ENCODE measurements around the gene GPR15. TPM values are rescaled to one million over a fixed set of nuclear protein-coding genes. Genes with fewer than 3 reads are reported as not detected.

GPR15 gene
- total RNA-seq, 4 donors from 2014 or later, result not detected

GRCh38 chr3:98536456-98537017, 4.8 kb downstream of the GPR15 start:
- 87% methylated on average over 6 of the region's 6 CpGs for WGBS

GRCh38 chr3:98540346-98540745, 8.6 kb downstream of the GPR15 start:
- H3K9me3 ChIP-seq, result no peaks in the 10 kb centered on the region
- WGBS, result 86% methylated on average over 3 of the region's 3 CpGs
- H3K4me1 ChIP-seq, result no peaks in the 10 kb centered on the region
- TF ChIP-seq EP300 (IDR thresholded peaks at IDR 0.05) (no peak), POLR2AphosphoS5 (IDR thresholded peaks at IDR 0.05) (no peak), POLR2A (IDR thresholded peaks at IDR 0.05) (no peak), CTCF (IDR thresholded peaks at IDR 0.05) (no peak)
- H3K27me3 ChIP-seq, result no peaks in the 10 kb centered on the region
- H3K27ac ChIP-seq, result no peak overlapping the region
- no peak for DNase-seq (ENCODE audit: low spot score in 2 of 2)
- H3K4me3 ChIP-seq, result no peak overlapping the region
- no peaks in the 10 kb centered on the region for H3K36me3 ChIP-seq

More at GRCh38 chr3:98536456-98537017, 4.8 kb downstream of the GPR15 start:
- no peak for TF ChIP-seq POLR2AphosphoS5 (IDR thresholded peaks at IDR 0.05)
- no peak for TF ChIP-seq CTCF (IDR thresholded peaks at IDR 0.05)
- Histone ChIP-seq H3K27ac (no peak overlapping the region), H3K4me1 (no peaks in the 10 kb centered on the region), H3K4me3 (no peak overlapping the region), H3K9me3 (no peaks in the 10 kb centered on the region), H3K27me3 (peaks cover 4% of the 10 kb centered on the region), H3K36me3 (no peaks in the 10 kb centered on the region)
- DNase-seq (ENCODE audit: low spot score in 2 of 2), result no peak

- no peak overlapping the region for H3K4me3 ChIP-seq
- DNase-seq (ENCODE audit: low spot score in 2 of 2), result no peak
- no peaks in the 10 kb centered on the region for H3K4me1 ChIP-seq
- H3K27me3 ChIP-seq, result no peaks in the 10 kb centered on the region
- TF ChIP-seq EP300 (IDR thresholded peaks at IDR 0.05) (no peak), CTCF (IDR thresholded peaks at IDR 0.05) (no peak), POLR2A (IDR thresholded peaks at IDR 0.05) (no peak), POLR2AphosphoS5 (IDR thresholded peaks at IDR 0.05) (no peak)
- H3K27ac ChIP-seq, result no peak overlapping the region
- WGBS, result 95% methylated on average over 1 of the region's 1 CpG
- H3K36me3 ChIP-seq, result no peaks in the 10 kb centered on the region
- no peaks in the 10 kb centered on the region for H3K9me3 ChIP-seq
Measured at GRCh38 chr3:98541695-98542094, 9.9 kb downstream of the GPR15 start.

GRCh38 chr3:98542623-98543022, 10.8 kb downstream of the GPR15 start:
- no peak overlapping the region for H3K4me3 ChIP-seq
- H3K27ac ChIP-seq, result no peak overlapping the region
- H3K9me3 ChIP-seq, result no peaks in the 10 kb centered on the region
- no peaks in the 10 kb centered on the region for H3K36me3 ChIP-seq
- no peaks in the 10 kb centered on the region for H3K27me3 ChIP-seq
- WGBS, result 100% methylated on average over 1 of the region's 1 CpG
- no peak for DNase-seq (ENCODE audit: low spot score in 2 of 2)
- no peaks in the 10 kb centered on the region for H3K4me1 ChIP-seq
- no peak for TF ChIP-seq POLR2A (IDR thresholded peaks at IDR 0.05)
- TF ChIP-seq CTCF (IDR thresholded peaks at IDR 0.05), result no peak
- TF ChIP-seq EP300 (IDR thresholded peaks at IDR 0.05), result no peak
- TF ChIP-seq POLR2AphosphoS5 (IDR thresholded peaks at IDR 0.05), result no peak

- Histone ChIP-seq H3K27me3 (peaks cover 5% of the 10 kb centered on the region), H3K27ac (no peak overlapping the region), H3K36me3 (no peaks in the 10 kb centered on the region), H3K9me3 (no peaks in the 10 kb centered on the region), H3K4me3 (no peak overlapping the region), H3K4me1 (no peaks in the 10 kb centered on the region)
- TF ChIP-seq CTCF (IDR thresholded peaks at IDR 0.05) (no peak), POLR2AphosphoS5 (IDR thresholded peaks at IDR 0.05) (no peak), EP300 (IDR thresholded peaks at IDR 0.05) (no peak), POLR2A (IDR thresholded peaks at IDR 0.05) (no peak)
- DNase-seq (ENCODE audit: low spot score in 2 of 2), result no peak
- WGBS, result 75% methylated on average over 5 of the region's 5 CpGs
Measured at GRCh38 chr3:98545940-98546339, 14.2 kb downstream of the GPR15 start.
